Measurements from ENCODE around the gene HBZ.
"Not testable (repeated sequence)": the region's sequence is repeated elsewhere in the genome, so short reads cannot be mapped to it uniquely, and the experiment has no call there.

HBZ gene

GRCh38 chr16:180101-180675, 27.7 kb downstream of the HBZ start, which contains the start of gene HBQ1:
Gene HBQ1, plus strand, starts transcription at chr16:180459. Its CDS starts 28 bp downstream, at chr16:180487.
- FAIRE-seq: no peak

GRCh38 chr16:180681-181564, 28.5 kb downstream of the HBZ start:
- FAIRE-seq: no peak

- FAIRE-seq: no peak
Observed at GRCh38 chr16:181565-182021, 29.1 kb downstream of the HBZ start.

- FAIRE-seq: no peak
Observed at GRCh38 chr16:183005-183404, 30.6 kb downstream of the HBZ start.

- FAIRE-seq: no peak
Observed at GRCh38 chr16:185213-185612, 32.8 kb downstream of the HBZ start.

- no peak for FAIRE-seq
Observed at GRCh38 chr16:185691-186090, 33.2 kb downstream of the HBZ start.

GRCh38 chr16:187330-187729, 34.9 kb downstream of the HBZ start:
- FAIRE-seq: no peak

- no peak for FAIRE-seq
Observed at GRCh38 chr16:188674-189073, 36.2 kb downstream of the HBZ start.

- no peak for FAIRE-seq
Observed at GRCh38 chr16:189604-190186, 37.3 kb downstream of the HBZ start.

GRCh38 chr16:191831-192230, 39.4 kb downstream of the HBZ start:
- FAIRE-seq: no peak

GRCh38 chr16:192686-193085, 40.2 kb downstream of the HBZ start:
- no peak for FAIRE-seq

GRCh38 chr16:193441-193840, 41.0 kb downstream of the HBZ start:
- FAIRE-seq: no peak

- no peak for FAIRE-seq
Observed at GRCh38 chr16:194516-194915, 42.1 kb downstream of the HBZ start.

GRCh38 chr16:200388-200787, 47.9 kb downstream of the HBZ start:
- no peak for FAIRE-seq

GRCh38 chr16:203246-203645, 50.8 kb downstream of the HBZ start:
- FAIRE-seq: no peak

GRCh38 chr16:204046-204445, 51.6 kb downstream of the HBZ start:
- not testable (repeated sequence) for FAIRE-seq

Measured in G401.6 (cell line).